ENCODE measurements around the gene FAM25G. TPM values are rescaled to one million over a fixed set of nuclear protein-coding genes. Genes with fewer than 3 reads are reported as not detected.
"Not testable (repeated sequence)": the region's sequence is repeated elsewhere in the genome, so short reads cannot be mapped to it uniquely, and the experiment has no call there.

FAM25G gene
- total RNA-seq, 5 donors from 2014 or later (not counting 1 experiment from before 2014, with no cell fraction given) = not detected

- POLR2A ChIA-PET; H3K27me3 Mint-ChIP-seq; H3K36me3 ChIP-seq (ENCODE audit: control insufficient read depth in 2 of 2, extremely low read depth in 1 of 2, insufficient read depth in 1 of 2, low read length in 1 of 2); H3K4me3 Mint-ChIP-seq; DNase-seq; H3K9me3 Mint-ChIP-seq; H3K4me3 ChIP-seq (ENCODE audit: control insufficient read depth in 1 of 2, extremely low read depth in 1 of 2, low read length in 1 of 2); H3K27ac ChIP-seq (ENCODE audit: low read length); ATAC-seq (replicated peaks in 1 of 4); H3K4me1 Mint-ChIP-seq; H3K27me3 ChIP-seq (replicated peaks in 1 of 2; ENCODE audit: control insufficient read depth in 2 of 2, extremely low read depth in 1 of 2, insufficient read depth in 2 of 2, low read length in 1 of 2); H3K9me3 ChIP-seq; H3K36me3 Mint-ChIP-seq; H3K4me1 ChIP-seq (ENCODE audit: control insufficient read depth in 1 of 2, extremely low read depth in 1 of 2, insufficient read depth in 2 of 2, low read length in 2 of 2); H3K27ac Mint-ChIP-seq; CTCF ChIA-PET: not testable (repeated sequence)
- WGBS (ENCODE audit: insufficient coverage) = no CpG with 5 or more reads among the region's 11 CpGs
These were observed 6.7 kb downstream of the FAM25G start for GRCh38 chr10:47484786-47485185.

GRCh38 chr10:47483923-47484322, 7.6 kb downstream of the FAM25G start, which contains the start of gene ANXA8:
Gene ANXA8 (minus strand): TSS chr10:47484115. CDS start chr10:47483933, 182 bp downstream.
- H3K27ac ChIP-seq (ENCODE audit: low read length); H3K4me3 Mint-ChIP-seq; H3K9me3 ChIP-seq; H3K27me3 ChIP-seq (replicated peaks in 1 of 2; ENCODE audit: control insufficient read depth in 2 of 2, extremely low read depth in 1 of 2, insufficient read depth in 2 of 2, low read length in 1 of 2); H3K36me3 Mint-ChIP-seq; H3K9me3 Mint-ChIP-seq; CTCF ChIA-PET; H3K4me1 ChIP-seq (ENCODE audit: control insufficient read depth in 1 of 2, extremely low read depth in 1 of 2, insufficient read depth in 2 of 2, low read length in 2 of 2); H3K4me3 ChIP-seq (ENCODE audit: control insufficient read depth in 1 of 2, extremely low read depth in 1 of 2, low read length in 1 of 2); POLR2A ChIA-PET; H3K4me1 Mint-ChIP-seq; H3K27me3 Mint-ChIP-seq; DNase-seq; ATAC-seq (replicated peaks in 1 of 4); H3K27ac Mint-ChIP-seq; H3K36me3 ChIP-seq (ENCODE audit: control insufficient read depth in 2 of 2, extremely low read depth in 1 of 2, insufficient read depth in 1 of 2, low read length in 1 of 2): not testable (repeated sequence)
- 66% methylated on average over 4 of the region's 11 CpGs for WGBS (ENCODE audit: insufficient coverage)

- H3K27me3 Mint-ChIP-seq; H3K4me1 ChIP-seq (ENCODE audit: control insufficient read depth in 1 of 2, extremely low read depth in 1 of 2, insufficient read depth in 2 of 2, low read length in 2 of 2); H3K9me3 Mint-ChIP-seq; H3K4me3 Mint-ChIP-seq; H3K36me3 Mint-ChIP-seq; H3K9me3 ChIP-seq; H3K4me1 Mint-ChIP-seq; H3K4me3 ChIP-seq (ENCODE audit: control insufficient read depth in 1 of 2, extremely low read depth in 1 of 2, low read length in 1 of 2); CTCF ChIA-PET; DNase-seq; H3K27me3 ChIP-seq (replicated peaks in 1 of 2; ENCODE audit: control insufficient read depth in 2 of 2, extremely low read depth in 1 of 2, insufficient read depth in 2 of 2, low read length in 1 of 2); H3K36me3 ChIP-seq (ENCODE audit: control insufficient read depth in 2 of 2, extremely low read depth in 1 of 2, insufficient read depth in 1 of 2, low read length in 1 of 2); H3K27ac Mint-ChIP-seq; ATAC-seq (replicated peaks in 1 of 4); POLR2A ChIA-PET; H3K27ac ChIP-seq (ENCODE audit: low read length): not testable (repeated sequence)
- WGBS (ENCODE audit: insufficient coverage) = no CpG with 5 or more reads among the region's 1 CpG
These were observed 9.1 kb downstream of the FAM25G start for GRCh38 chr10:47482367-47482766.

GRCh38 chr10:47481768-47482181, 9.7 kb downstream of the FAM25G start:
- POLR2A ChIA-PET; H3K27me3 ChIP-seq (replicated peaks in 1 of 2; ENCODE audit: control insufficient read depth in 2 of 2, extremely low read depth in 1 of 2, insufficient read depth in 2 of 2, low read length in 1 of 2); H3K4me3 Mint-ChIP-seq; CTCF ChIA-PET; H3K4me1 ChIP-seq (ENCODE audit: control insufficient read depth in 1 of 2, extremely low read depth in 1 of 2, insufficient read depth in 2 of 2, low read length in 2 of 2); H3K9me3 ChIP-seq; H3K36me3 ChIP-seq (ENCODE audit: control insufficient read depth in 2 of 2, extremely low read depth in 1 of 2, insufficient read depth in 1 of 2, low read length in 1 of 2); H3K9me3 Mint-ChIP-seq; H3K27ac ChIP-seq (ENCODE audit: low read length); H3K27me3 Mint-ChIP-seq; DNase-seq; ATAC-seq (replicated peaks in 1 of 4); H3K4me1 Mint-ChIP-seq; H3K27ac Mint-ChIP-seq; H3K4me3 ChIP-seq (ENCODE audit: control insufficient read depth in 1 of 2, extremely low read depth in 1 of 2, low read length in 1 of 2); H3K36me3 Mint-ChIP-seq: not testable (repeated sequence)
- no CpG with 5 or more reads among the region's 6 CpGs for WGBS (ENCODE audit: insufficient coverage)

- CTCF ChIA-PET; ATAC-seq (replicated peaks in 1 of 4); H3K36me3 Mint-ChIP-seq; H3K27ac ChIP-seq (ENCODE audit: low read length); H3K27me3 Mint-ChIP-seq; DNase-seq; H3K9me3 ChIP-seq; H3K27me3 ChIP-seq (replicated peaks in 1 of 2; ENCODE audit: control insufficient read depth in 2 of 2, extremely low read depth in 1 of 2, insufficient read depth in 2 of 2, low read length in 1 of 2); H3K27ac Mint-ChIP-seq; H3K4me3 Mint-ChIP-seq; H3K4me1 Mint-ChIP-seq; H3K4me3 ChIP-seq (ENCODE audit: control insufficient read depth in 1 of 2, extremely low read depth in 1 of 2, low read length in 1 of 2); H3K36me3 ChIP-seq (ENCODE audit: control insufficient read depth in 2 of 2, extremely low read depth in 1 of 2, insufficient read depth in 1 of 2, low read length in 1 of 2); H3K9me3 Mint-ChIP-seq; POLR2A ChIA-PET; H3K4me1 ChIP-seq (ENCODE audit: control insufficient read depth in 1 of 2, extremely low read depth in 1 of 2, insufficient read depth in 2 of 2, low read length in 2 of 2): not testable (repeated sequence)
- no CpG with 5 or more reads among the region's 10 CpGs for WGBS (ENCODE audit: insufficient coverage)
These were observed 10.2 kb downstream of the FAM25G start for GRCh38 chr10:47481182-47481766.

- H3K36me3 ChIP-seq (ENCODE audit: control insufficient read depth in 2 of 2, extremely low read depth in 1 of 2, insufficient read depth in 1 of 2, low read length in 1 of 2); H3K4me1 ChIP-seq (ENCODE audit: control insufficient read depth in 1 of 2, extremely low read depth in 1 of 2, insufficient read depth in 2 of 2, low read length in 2 of 2); H3K27me3 ChIP-seq (replicated peaks in 1 of 2; ENCODE audit: control insufficient read depth in 2 of 2, extremely low read depth in 1 of 2, insufficient read depth in 2 of 2, low read length in 1 of 2); H3K9me3 ChIP-seq; ATAC-seq (replicated peaks in 1 of 4); POLR2A ChIA-PET; H3K27ac Mint-ChIP-seq; H3K4me3 Mint-ChIP-seq; H3K4me3 ChIP-seq (ENCODE audit: control insufficient read depth in 1 of 2, extremely low read depth in 1 of 2, low read length in 1 of 2); H3K27me3 Mint-ChIP-seq; H3K27ac ChIP-seq (ENCODE audit: low read length); DNase-seq; CTCF ChIA-PET; H3K36me3 Mint-ChIP-seq; H3K4me1 Mint-ChIP-seq; H3K9me3 Mint-ChIP-seq: not testable (repeated sequence)
- no CpG with 5 or more reads among the region's 3 CpGs for WGBS (ENCODE audit: insufficient coverage)
These were observed 11.4 kb downstream of the FAM25G start for GRCh38 chr10:47480133-47480532.

GRCh38 chr10:47478114-47478513, 13.4 kb downstream of the FAM25G start:
- DNase-seq; CTCF ChIA-PET; H3K9me3 ChIP-seq; ATAC-seq (replicated peaks in 1 of 4); H3K27ac ChIP-seq (ENCODE audit: low read length); POLR2A ChIA-PET; H3K27me3 Mint-ChIP-seq; H3K9me3 Mint-ChIP-seq; H3K36me3 ChIP-seq (ENCODE audit: control insufficient read depth in 2 of 2, extremely low read depth in 1 of 2, insufficient read depth in 1 of 2, low read length in 1 of 2); H3K4me1 ChIP-seq (ENCODE audit: control insufficient read depth in 1 of 2, extremely low read depth in 1 of 2, insufficient read depth in 2 of 2, low read length in 2 of 2); H3K27ac Mint-ChIP-seq; H3K4me3 Mint-ChIP-seq; H3K27me3 ChIP-seq (replicated peaks in 1 of 2; ENCODE audit: control insufficient read depth in 2 of 2, extremely low read depth in 1 of 2, insufficient read depth in 2 of 2, low read length in 1 of 2); H3K36me3 Mint-ChIP-seq; H3K4me3 ChIP-seq (ENCODE audit: control insufficient read depth in 1 of 2, extremely low read depth in 1 of 2, low read length in 1 of 2); H3K4me1 Mint-ChIP-seq: not testable (repeated sequence)
- WGBS (ENCODE audit: insufficient coverage) = no CpG with 5 or more reads among the region's 5 CpGs

All from T-cell (primary cell).